COLO668 (cell line): Measurements from ENCODE around the gene YIF1A.
A peak's percentile ranks its signal among the peaks of the same experiment; 100 is the strongest.

Source experiments
- DNase-seq: peaks from one replicate; lab custom pipeline; 2025; ENCODE audit not compliant: unreplicated experiment; lab: John Stamatoyannopoulos, UW

Gene YIF1A

GRCh38 chr11:66288671-66289547 is at the start of gene YIF1A:
Gene YIF1A (minus strand): TSS chr11:66289143. CDS start chr11:66288985, 158 bp downstream.
- peak; percentile 98 for DNase-seq

GRCh38 chr11:66337103-66337899 is 48.4 kb upstream of the YIF1A start:
- no peak for DNase-seq

GRCh38 chr11:66336234-66337102 is 47.5 kb upstream of the YIF1A start, which contains the start of gene RIN1:
Gene RIN1 (minus strand): TSS chr11:66336434. CDS start chr11:66336402, 32 bp downstream.
- peak; percentile 23 for DNase-seq

- peak; percentile 26 for DNase-seq
These were observed 46.7 kb upstream of the YIF1A start for GRCh38 chr11:66335531-66336233.

GRCh38 chr11:66334605-66335442 is 45.9 kb upstream of the YIF1A start:
- no peak for DNase-seq

GRCh38 chr11:66333896-66334604 is 45.1 kb upstream of the YIF1A start:
- no peak for DNase-seq

GRCh38 chr11:66333220-66333877 is 44.4 kb upstream of the YIF1A start:
- no peak for DNase-seq

GRCh38 chr11:66332371-66333219 is 43.7 kb upstream of the YIF1A start:
- no peak for DNase-seq

- DNase-seq = no peak
These were observed 42.8 kb upstream of the YIF1A start for GRCh38 chr11:66331542-66332370.

- no peak for DNase-seq
These were observed 42.0 kb upstream of the YIF1A start for GRCh38 chr11:66330931-66331330.

GRCh38 chr11:66329165-66329673 is 40.3 kb upstream of the YIF1A start:
- no peak for DNase-seq

GRCh38 chr11:66328302-66329144 is 39.6 kb upstream of the YIF1A start:
- DNase-seq = peak; percentile 69

GRCh38 chr11:66328031-66328301 is 39.0 kb upstream of the YIF1A start:
- DNase-seq = no peak

GRCh38 chr11:66327171-66328030 is 38.5 kb upstream of the YIF1A start:
- DNase-seq = no peak
